SH-SY5Y (cell line): Measurements from ENCODE around the gene LPXN.

Experiments used
- GATA2 ChIP-seq: IDR thresholded peaks from 2 replicates; pipeline ENCODE4 v1.6.1; 2011; ENCODE audit warnings: mild to moderate bottlenecking, low read depth, low read length
- GATA3 ChIP-seq: IDR thresholded peaks from 2 replicates; pipeline ENCODE4 v1.6.1; 2011; ENCODE audit warnings: low read depth, mild to moderate bottlenecking, low read length, moderate library complexity

LPXN gene

GRCh38 chr11:58508814-58509213 is 66.8 kb downstream of the LPXN start:
- TF ChIP-seq GATA2 (no peak), GATA3 (no peak)

GRCh38 chr11:58508005-58508404 is 67.7 kb downstream of the LPXN start, which contains the start of gene OR5B21:
Gene OR5B21, minus strand, starts transcription at chr11:58508105. Its CDS starts 0 bp downstream, at chr11:58508105.
- TF ChIP-seq GATA2 (no peak), GATA3 (no peak)

- TF ChIP-seq GATA3 (no peak), GATA2 (no peak)
These were observed 68.3 kb downstream of the LPXN start for GRCh38 chr11:58507355-58507754.

GRCh38 chr11:58506935-58507334 is 68.7 kb downstream of the LPXN start:
- TF ChIP-seq GATA3 (no peak), GATA2 (no peak)

- no peak for TF ChIP-seq GATA2
- TF ChIP-seq GATA3, result no peak
These were observed 69.8 kb downstream of the LPXN start for GRCh38 chr11:58505849-58506248.

GRCh38 chr11:58504232-58504631 is 71.4 kb downstream of the LPXN start:
- TF ChIP-seq GATA3 (no peak), GATA2 (no peak)

GRCh38 chr11:58503361-58503856 is 72.2 kb downstream of the LPXN start:
- TF ChIP-seq GATA2 (no peak), GATA3 (no peak)

GRCh38 chr11:58502004-58502403 is 73.7 kb downstream of the LPXN start:
- TF ChIP-seq GATA2, result no peak
- no peak for TF ChIP-seq GATA3

GRCh38 chr11:58498464-58498863 is 77.2 kb downstream of the LPXN start:
- no peak for TF ChIP-seq GATA2
- no peak for TF ChIP-seq GATA3

GRCh38 chr11:58497951-58498350 is 77.7 kb downstream of the LPXN start:
- TF ChIP-seq GATA3, result no peak
- TF ChIP-seq GATA2, result no peak

GRCh38 chr11:58495906-58496305 is 79.8 kb downstream of the LPXN start:
- no peak for TF ChIP-seq GATA2
- no peak for TF ChIP-seq GATA3

GRCh38 chr11:58494101-58494500 is 81.6 kb downstream of the LPXN start:
- TF ChIP-seq GATA3, result no peak
- no peak for TF ChIP-seq GATA2

- TF ChIP-seq GATA2 (no peak), GATA3 (no peak)
These were observed 82.0 kb downstream of the LPXN start for GRCh38 chr11:58493676-58494075.

- TF ChIP-seq GATA2, result no peak
- TF ChIP-seq GATA3, result no peak
These were observed 84.8 kb downstream of the LPXN start for GRCh38 chr11:58490827-58491226.

- TF ChIP-seq GATA2 (no peak), GATA3 (no peak)
These were observed 88.5 kb downstream of the LPXN start for GRCh38 chr11:58487170-58487569.

- TF ChIP-seq GATA2 (no peak), GATA3 (no peak)
These were observed 89.7 kb downstream of the LPXN start for GRCh38 chr11:58485961-58486360.
